ENCODE measurements around the gene PRR13. TPM values are rescaled to one million over a fixed set of nuclear protein-coding genes. Genes with fewer than 3 reads are reported as not detected.
A peak's percentile ranks its signal among the peaks of the same experiment; 100 is the strongest.

The PRR13 gene
- total and polyA plus RNA-seq, 2 of the 13 experiments (the other 11 are each of a cell fraction or from before 2014, with no cell fraction given), result 65.0 to 102 TPM

GRCh38 chr12:53451661-53452158 lies 10.2 kb downstream of the PRR13 start, which contains the start of gene PCBP2 (continued):
- TF ChIP-seq SAFB2 (CRISPR knock-in tag; IDR thresholded peaks at IDR 0.05; ENCODE audit: borderline replicate concordance, low read depth) (no peak), NFAT5 (CRISPR knock-in tag; IDR thresholded peaks at IDR 0.05) (no peak), PCBP2 (optimal IDR thresholded peaks at IDR 0.05; ENCODE audit: low read depth, low read length, poor library complexity, severe bottlenecking) (no peak), RBM22 (optimal IDR thresholded peaks at IDR 0.05; ENCODE audit: low read length) (no peak), SRSF9 (IDR thresholded peaks at IDR 0.05; ENCODE audit: borderline replicate concordance, insufficient read depth, low read depth, low read length, poor library complexity, severe bottlenecking) (no peak), GATAD2A (CRISPR knock-in tag; IDR thresholded peaks at IDR 0.05) (peak; percentile 83), ADNP (CRISPR knock-in tag; IDR thresholded peaks at IDR 0.05) (no peak), ZNF557 (CRISPR knock-in tag; IDR thresholded peaks at IDR 0.05) (no peak), DZIP1 (CRISPR knock-in tag; IDR thresholded peaks at IDR 0.05) (no peak), AKNA (CRISPR knock-in tag; IDR thresholded peaks at IDR 0.05; ENCODE audit: borderline replicate concordance) (no peak), PRPF4 (IDR thresholded peaks at IDR 0.05; ENCODE audit: low read depth, low read length, poor library complexity, severe bottlenecking) (no peak), CSRNP2 (CRISPR knock-in tag; conservative IDR thresholded peaks at IDR 0.05; ENCODE audit: low read depth) (no peak), ZMAT3 (CRISPR knock-in tag; conservative IDR thresholded peaks at IDR 0.05) (peak; percentile 74; the same call in 1 of the 2 replicates)

Data from HepG2 (cell line).